ENCODE measurements around the gene SGF29.
A peak's percentile ranks its signal among the peaks of the same experiment; 100 is the strongest.

Gene SGF29

DNA sequence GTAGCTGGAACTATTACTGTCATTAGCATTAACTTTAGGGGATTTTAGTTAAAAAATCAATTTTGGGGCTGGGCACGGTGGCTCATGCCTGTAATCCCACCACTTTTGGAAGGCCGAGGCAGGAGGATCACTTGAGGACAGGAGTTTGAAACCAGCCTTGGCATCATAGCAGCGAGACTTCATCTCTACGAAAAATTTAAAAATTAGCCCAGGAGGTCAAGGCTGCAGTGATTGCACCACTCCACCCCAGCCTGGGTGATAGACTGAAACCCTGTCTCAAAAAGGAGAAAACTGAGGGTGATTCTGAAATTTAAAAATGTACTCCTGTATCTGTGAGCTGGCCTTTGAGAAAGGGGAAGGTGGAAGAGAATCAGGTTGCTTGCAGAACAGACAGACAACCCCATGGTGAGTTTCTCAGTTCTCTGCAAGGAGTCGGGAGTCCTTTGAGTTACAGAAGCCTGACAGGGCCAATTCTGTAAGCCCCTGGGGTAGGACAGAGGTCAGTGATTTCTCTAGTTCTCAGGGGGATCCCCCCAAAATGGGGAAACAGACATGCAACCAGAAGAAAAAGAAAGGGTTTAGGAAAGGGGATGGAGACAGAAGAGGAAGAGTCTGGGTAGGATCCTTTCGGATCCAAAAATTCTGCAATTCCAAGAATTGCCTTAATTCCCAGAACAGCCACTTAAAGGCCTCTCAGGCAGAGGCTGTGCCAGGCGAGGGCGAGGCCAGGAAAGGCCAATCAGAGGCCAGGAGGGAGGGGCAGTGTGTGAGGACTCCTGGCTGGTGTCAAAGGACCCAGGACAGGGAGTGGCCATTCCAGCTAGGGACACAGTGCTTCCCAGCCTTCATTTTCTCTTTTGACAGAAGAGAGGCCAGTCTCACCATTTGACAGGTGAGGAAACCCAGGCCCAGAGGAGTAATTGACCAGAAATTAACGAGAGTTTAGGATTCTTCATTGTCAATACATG lies 21.7 kb upstream of the SGF29 start:
- H3K4me2 ChIP-seq: peak overlapping the region in 3 of 11 experiments; percentile 8 to 75 (median 54); a peak in 6 of 22 replicates
- no peak overlapping the region for H3K4me3 ChIP-seq

GRCh38 chr16:28532940-28533647 lies 20.6 kb upstream of the SGF29 start:
- Histone ChIP-seq H3K9ac (peak overlapping the region in 2 of 11 experiments; percentile 50 to 64; a peak in 3 of 22 replicates), H3K27ac (peak overlapping the region in 8 of 11 experiments; percentile 21 to 91 (median 72); a peak in 13 of 22 replicates), H4K20me1 (no peaks in the 10 kb centered on the region), H3K4me1 (peaks cover 0 to 57% (median 16%) of the 10 kb centered on the region in 10 experiments; a peak in 14 of 20 replicates), H3K4me3 (no peak overlapping the region), H3K4me2 (peak overlapping the region in 5 of 11 experiments; percentile 18 to 80 (median 53); a peak in 8 of 22 replicates), H3K9me3 (replicated peaks in 1 of 11) (no peaks in the 10 kb centered on the region), H3K36me3 (no peaks in the 10 kb centered on the region), H3K27me3 (no peaks in the 10 kb centered on the region)
- TF ChIP-seq Cebpa-rat (IDR thresholded peaks at IDR 0.05): no peak

More for the DNA sequence above, 21.7 kb upstream of the SGF29 start:
- Histone ChIP-seq H3K36me3 (no peaks in the 10 kb centered on the region), H3K4me1 (peaks cover 0 to 49% (median 16%) of the 10 kb centered on the region in 10 experiments; a peak in 14 of 20 replicates), H3K27ac (peak overlapping the region in 3 of 11 experiments; percentile 83 to 91 (median 88); a peak in 3 of 22 replicates), H4K20me1 (no peaks in the 10 kb centered on the region), H3K27me3 (no peaks in the 10 kb centered on the region), H3K9me3 (replicated peaks in 1 of 11) (no peaks in the 10 kb centered on the region), H3K9ac (no peak overlapping the region)
- TF ChIP-seq Cebpa-rat (IDR thresholded peaks at IDR 0.05): no peak

DNA sequence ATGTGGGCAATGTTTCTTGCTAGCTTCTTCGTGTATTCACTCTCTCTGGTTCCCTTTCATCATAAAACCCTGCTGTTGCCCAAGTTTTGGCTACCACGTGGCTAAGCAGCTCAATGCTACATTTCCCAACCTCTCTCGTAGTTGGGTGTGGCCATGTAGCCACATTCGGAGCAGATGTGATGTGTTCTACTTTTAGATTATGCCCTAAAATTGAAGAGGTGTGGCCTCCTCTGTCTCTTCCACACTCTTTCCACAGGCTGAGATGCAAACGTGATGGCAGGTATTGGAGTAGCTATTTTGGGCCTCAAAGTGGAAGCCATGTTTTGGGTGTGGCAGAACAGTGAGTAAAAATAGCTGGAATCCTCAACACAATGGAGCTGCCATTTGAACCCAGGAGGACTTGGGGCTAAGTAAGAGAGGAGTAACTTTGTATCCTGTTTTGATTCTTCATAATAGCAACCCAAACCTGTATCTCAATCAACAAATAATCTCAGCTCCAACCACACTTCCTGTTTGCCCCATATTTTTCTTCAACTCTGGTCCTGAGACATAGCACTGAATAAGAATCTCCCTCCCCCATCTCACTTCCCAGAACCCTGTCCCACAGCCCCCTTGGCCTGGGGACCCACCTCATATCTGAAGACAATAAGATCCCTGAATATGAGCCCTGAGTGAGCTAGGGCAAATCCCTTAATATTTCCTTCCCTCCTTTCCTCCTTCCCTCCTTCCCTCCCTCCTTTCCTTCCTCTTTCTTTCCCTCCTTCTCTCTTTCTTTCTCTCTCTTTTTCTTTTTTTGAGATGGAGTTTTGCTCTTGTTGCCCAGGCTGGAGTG lies 19.0 kb upstream of the SGF29 start:
- no peaks in the 10 kb centered on the region for H3K9me3 ChIP-seq (replicated peaks in 1 of 11)
- TF ChIP-seq Cebpa-rat (IDR thresholded peaks at IDR 0.05): peak; percentile 41 to 95 (median 64); a peak in 13 of 22 replicates
- no peaks in the 10 kb centered on the region for H3K27me3 ChIP-seq
- peak overlapping the region in 7 of 11 experiments; percentile 30 to 80 (median 53); a peak in 14 of 22 replicates for H3K4me2 ChIP-seq
- no peaks in the 10 kb centered on the region for H4K20me1 ChIP-seq
- H3K36me3 ChIP-seq: no peaks in the 10 kb centered on the region
- H3K4me3 ChIP-seq: no peak overlapping the region
- peak overlapping the region; percentile 28 to 91 (median 69); a peak in 18 of 22 replicates for H3K27ac ChIP-seq
- peak overlapping the region in 3 of 11 experiments; percentile 50 to 72 (median 64); a peak in 6 of 22 replicates for H3K9ac ChIP-seq
- H3K4me1 ChIP-seq: peaks cover 0 to 68% (median 16%) of the 10 kb centered on the region in 10 experiments; a peak in 14 of 20 replicates

- Histone ChIP-seq H3K4me1 (peaks cover 0 to 63% (median 16%) of the 10 kb centered on the region in 10 experiments; a peak in 14 of 20 replicates), H3K27ac (peak overlapping the region in 2 of 11 experiments; percentile 16 to 91; a peak in 2 of 22 replicates), H4K20me1 (no peaks in the 10 kb centered on the region), H3K4me2 (no peak overlapping the region; a peak in 1 of 22 replicates), H3K9ac (no peak overlapping the region), H3K36me3 (no peaks in the 10 kb centered on the region), H3K9me3 (replicated peaks in 1 of 11) (no peaks in the 10 kb centered on the region), H3K27me3 (no peaks in the 10 kb centered on the region), H3K4me3 (no peak overlapping the region)
- TF ChIP-seq Cebpa-rat (IDR thresholded peaks at IDR 0.05): no peak
Measured at GRCh38 chr16:28537076-28537475, 16.6 kb upstream of the SGF29 start.

DNA sequence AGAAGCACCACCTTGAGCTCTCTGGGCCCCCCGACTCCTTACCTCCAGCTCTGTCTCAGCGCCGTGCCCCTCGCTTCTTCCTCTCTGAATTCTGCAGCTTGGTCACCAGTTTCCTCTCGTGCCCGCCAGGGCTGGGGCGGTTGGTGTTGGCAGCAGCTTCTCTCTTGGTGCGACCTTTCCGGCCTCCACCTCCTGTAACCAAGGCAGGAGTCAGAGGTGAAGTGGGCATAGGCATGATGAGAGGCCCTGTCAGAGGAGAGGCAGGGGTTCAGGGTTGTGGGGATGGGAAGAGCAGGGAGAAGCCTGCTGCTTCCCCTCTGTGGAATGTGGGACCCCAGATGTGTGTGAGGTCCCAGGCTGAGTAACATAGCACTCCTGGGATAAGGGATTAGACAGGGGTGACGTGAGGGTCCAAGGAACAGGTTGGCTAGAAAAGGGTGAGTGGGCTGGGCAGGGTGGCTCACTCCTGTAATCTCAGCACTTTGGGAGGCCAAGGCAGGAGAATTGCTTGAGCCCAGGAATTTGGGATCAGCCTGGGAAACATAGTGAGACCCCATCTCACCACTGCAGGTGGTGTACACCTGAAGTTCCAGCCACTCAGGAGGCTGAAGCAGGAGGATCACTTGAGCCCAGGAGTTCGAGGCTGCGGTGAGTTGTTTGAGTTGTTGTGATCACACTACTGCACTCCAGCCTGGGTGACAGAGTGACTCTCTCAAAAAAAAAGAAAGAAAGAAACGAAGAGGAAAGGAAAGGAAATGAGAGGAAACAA lies 15.6 kb upstream of the SGF29 start:
- H3K27ac ChIP-seq: peak overlapping the region in 5 of 11 experiments; percentile 1 to 91 (median 29); a peak in 8 of 22 replicates

DNA sequence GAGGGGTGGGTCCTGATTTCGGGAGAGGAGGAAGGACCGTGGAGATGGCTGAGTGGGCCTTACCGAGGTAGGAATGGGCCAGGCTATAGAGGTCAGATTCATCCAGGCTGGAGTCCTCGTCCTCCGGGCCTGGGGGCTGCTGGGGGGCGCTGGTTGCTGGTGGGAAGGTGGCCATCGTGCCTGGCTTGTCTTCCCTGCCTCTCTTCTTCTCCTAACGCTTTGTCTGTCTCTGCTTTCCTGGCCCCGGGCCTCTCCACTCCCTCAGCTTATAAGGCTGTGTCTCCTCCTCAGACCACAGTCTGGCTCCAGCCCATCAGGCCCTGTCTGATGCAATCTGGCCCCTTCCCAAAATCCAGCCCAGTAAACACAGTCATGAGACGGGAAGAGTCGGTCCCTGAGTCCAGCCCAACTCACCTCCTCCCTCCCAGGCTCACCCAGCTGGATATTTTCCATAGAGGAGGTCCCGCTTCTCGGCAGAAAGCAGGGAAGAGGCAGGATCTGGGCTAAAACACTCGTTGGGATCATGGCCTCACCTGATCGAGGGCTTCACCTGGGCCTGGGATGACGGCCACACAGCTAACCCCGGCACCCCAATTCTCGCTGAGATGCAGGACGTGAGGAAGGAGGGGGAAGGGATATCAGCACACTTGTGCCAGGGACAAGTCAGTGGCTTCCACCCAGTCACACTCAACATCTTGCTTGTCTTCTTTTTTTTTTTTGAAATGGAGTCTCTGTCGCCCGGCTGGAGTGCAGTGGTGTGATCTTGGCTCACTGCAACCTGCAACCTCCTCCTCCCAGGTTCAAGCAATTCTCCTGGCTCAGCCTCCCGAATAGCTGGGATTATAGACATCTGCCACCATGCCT lies 14.8 kb upstream of the SGF29 start, which contains the start of gene NUPR1:
Gene NUPR1 (minus strand): TSS at position 242 of the 864 bp plus-strand sequence. CDS start 67 bp downstream, at position 175.
- Histone ChIP-seq H3K9ac (peak within 1 kb of the TSS in 2 of 11 experiments; percentile 6 to 7; a peak in 1 of 22 replicates), H3K36me3 (no peaks in the 10 kb centered on the region), H3K9me3 (replicated peaks in 1 of 11) (no peaks in the 10 kb centered on the region), H3K4me3 (no peak within 1 kb of the TSS), H3K4me2 (peak within 1 kb of the TSS in 3 of 11 experiments; percentile 20 to 42 (median 20); a peak in 5 of 22 replicates), H3K4me1 (peaks cover 5 to 58% (median 18%) of the 10 kb centered on the region in 10 experiments; a peak in 17 of 20 replicates), H3K27ac (peak within 1 kb of the TSS in 5 of 11 experiments; percentile 1 to 91 (median 29); a peak in 8 of 22 replicates), H3K27me3 (no peaks in the 10 kb centered on the region), H4K20me1 (no peaks in the 10 kb centered on the region)
- no peak for TF ChIP-seq Cebpa-rat (IDR thresholded peaks at IDR 0.05)

More for the DNA sequence above, 15.6 kb upstream of the SGF29 start:
- H4K20me1 ChIP-seq: no peaks in the 10 kb centered on the region
- H3K9me3 ChIP-seq (replicated peaks in 1 of 11): no peaks in the 10 kb centered on the region
- peaks cover 3 to 61% (median 20%) of the 10 kb centered on the region in 10 experiments; a peak in 17 of 20 replicates for H3K4me1 ChIP-seq
- no peaks in the 10 kb centered on the region for H3K27me3 ChIP-seq
- no peak for TF ChIP-seq Cebpa-rat (IDR thresholded peaks at IDR 0.05)
- H3K9ac ChIP-seq: peak overlapping the region in 2 of 11 experiments; percentile 6 to 7; a peak in 1 of 22 replicates
- H3K4me3 ChIP-seq: no peak overlapping the region
- H3K36me3 ChIP-seq: no peaks in the 10 kb centered on the region
- H3K4me2 ChIP-seq: peak overlapping the region in 3 of 11 experiments; percentile 20 to 42 (median 20); a peak in 4 of 22 replicates

DNA sequence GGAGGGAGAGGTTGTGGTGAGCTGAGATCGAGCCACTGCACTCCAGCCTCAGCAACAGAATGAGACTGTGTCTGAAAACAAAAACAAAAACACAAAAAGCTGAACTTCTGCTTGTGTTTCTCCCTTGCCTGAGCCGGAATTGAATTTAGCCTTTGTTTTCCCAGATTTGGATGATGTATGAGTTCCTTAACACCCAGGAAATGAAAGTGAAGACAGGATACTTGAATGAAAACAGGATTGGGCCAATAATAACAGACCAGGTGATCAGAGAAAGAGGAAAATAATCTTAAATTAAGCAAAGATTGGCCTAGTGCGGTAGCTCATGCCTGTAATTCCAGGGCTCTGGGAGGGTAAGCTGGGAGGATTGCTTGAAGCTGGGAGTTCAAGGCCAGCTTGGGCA lies 13.4 kb upstream of the SGF29 start:
- no peak overlapping the region for H3K4me2 ChIP-seq
- H3K27ac ChIP-seq: peak overlapping the region in 3 of 11 experiments; percentile 8 to 24 (median 24); a peak in 3 of 22 replicates
- TF ChIP-seq Cebpa-rat (IDR thresholded peaks at IDR 0.05): no peak

More for the DNA sequence above, 13.4 kb upstream of the SGF29 start:
- peaks cover 0 to 44% (median 10%) of the 10 kb centered on the region in 10 experiments; a peak in 13 of 20 replicates for H3K4me1 ChIP-seq
- H3K4me3 ChIP-seq: no peak overlapping the region
- no peaks in the 10 kb centered on the region for H3K9me3 ChIP-seq (replicated peaks in 1 of 11)
- H3K36me3 ChIP-seq: no peaks in the 10 kb centered on the region
- no peaks in the 10 kb centered on the region for H4K20me1 ChIP-seq
- H3K27me3 ChIP-seq: no peaks in the 10 kb centered on the region
- no peak overlapping the region for H3K9ac ChIP-seq
